Frontal cortex (tissue), 4 donors: ENCODE results near the gene RASGEF1B. TPM values are rescaled to one million over a fixed set of nuclear protein-coding genes. Genes with fewer than 3 reads are reported as not detected.
A peak's percentile ranks its signal among the peaks of the same experiment; 100 is the strongest.

Experiments used
- DNase-seq, 2 donors: peaks; one replicate each; pipeline ENCODE4 v3.0.0; 2012; ENCODE audit warnings: low spot score in 2 of 2
- FAIRE-seq: peaks from 2 replicates; lab custom pipeline; 2012; peaks lifted over from hg19 to GRCh38; lab: Jason Lieb, UNC
- total RNA-seq: library from RNA; depleted of rRNA; stranded (reverse); fragments of >200 nt; gene quantifications from one replicate; pipeline ENCODE4 v1.2.3, GENCODE V29; 2014
- donor health status: control.
- donor health status: control.
- donor health status: control.

RASGEF1B gene
- total RNA-seq, 1 donor from 2014 or later: 48.1 TPM

DNA sequence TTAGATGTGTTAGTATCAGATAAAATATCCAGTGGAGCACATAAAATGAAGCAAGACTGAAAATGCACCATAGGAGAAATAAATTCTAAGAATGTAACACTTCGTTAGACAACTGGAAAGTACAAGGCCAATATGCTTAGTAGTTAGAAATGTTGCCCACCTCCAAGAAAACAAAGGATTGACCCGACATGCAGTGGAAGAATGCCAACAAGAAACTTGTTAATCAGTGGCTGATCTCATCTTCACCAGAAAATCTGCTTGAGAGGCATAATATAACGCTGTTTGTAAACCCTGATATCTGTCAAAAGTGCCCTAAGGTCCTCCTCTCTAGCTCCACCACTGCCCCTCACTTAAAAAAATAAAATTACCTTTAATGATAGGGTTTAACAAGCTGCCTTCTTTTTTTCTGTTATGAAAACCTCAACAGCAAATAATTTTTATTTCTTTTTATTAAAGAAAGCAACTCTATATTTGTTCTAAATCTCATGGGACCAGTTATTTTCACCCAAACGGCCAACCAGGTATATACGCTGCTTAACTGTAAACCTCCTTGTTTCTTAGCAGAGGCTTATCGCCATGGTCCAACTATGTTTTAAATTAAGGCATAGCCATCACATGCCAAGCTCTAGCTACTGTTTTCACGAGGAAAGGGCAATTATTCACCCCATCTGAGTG is 1.8 kb downstream of the RASGEF1B start:
- DNase-seq: no peak
- FAIRE-seq: no peak

GRCh38 chr4:81468678-81469077 is 3.0 kb downstream of the RASGEF1B start:
- FAIRE-seq (no peak), DNase-seq (no peak)

DNA sequence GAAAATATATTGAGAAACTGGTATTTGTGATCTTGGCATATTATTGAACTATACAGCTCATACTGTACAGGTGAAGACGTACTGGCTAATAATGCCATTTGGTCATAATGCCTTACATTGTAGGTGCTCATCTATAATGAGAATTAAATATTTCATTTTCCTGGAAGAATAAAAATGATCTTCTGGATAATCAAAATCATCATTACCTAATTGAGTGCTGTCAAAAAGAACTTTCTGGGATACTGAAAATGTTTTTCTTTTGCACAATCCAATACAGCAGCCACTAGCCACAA is 4.1 kb downstream of the RASGEF1B start:
- no peak for FAIRE-seq

DNA sequence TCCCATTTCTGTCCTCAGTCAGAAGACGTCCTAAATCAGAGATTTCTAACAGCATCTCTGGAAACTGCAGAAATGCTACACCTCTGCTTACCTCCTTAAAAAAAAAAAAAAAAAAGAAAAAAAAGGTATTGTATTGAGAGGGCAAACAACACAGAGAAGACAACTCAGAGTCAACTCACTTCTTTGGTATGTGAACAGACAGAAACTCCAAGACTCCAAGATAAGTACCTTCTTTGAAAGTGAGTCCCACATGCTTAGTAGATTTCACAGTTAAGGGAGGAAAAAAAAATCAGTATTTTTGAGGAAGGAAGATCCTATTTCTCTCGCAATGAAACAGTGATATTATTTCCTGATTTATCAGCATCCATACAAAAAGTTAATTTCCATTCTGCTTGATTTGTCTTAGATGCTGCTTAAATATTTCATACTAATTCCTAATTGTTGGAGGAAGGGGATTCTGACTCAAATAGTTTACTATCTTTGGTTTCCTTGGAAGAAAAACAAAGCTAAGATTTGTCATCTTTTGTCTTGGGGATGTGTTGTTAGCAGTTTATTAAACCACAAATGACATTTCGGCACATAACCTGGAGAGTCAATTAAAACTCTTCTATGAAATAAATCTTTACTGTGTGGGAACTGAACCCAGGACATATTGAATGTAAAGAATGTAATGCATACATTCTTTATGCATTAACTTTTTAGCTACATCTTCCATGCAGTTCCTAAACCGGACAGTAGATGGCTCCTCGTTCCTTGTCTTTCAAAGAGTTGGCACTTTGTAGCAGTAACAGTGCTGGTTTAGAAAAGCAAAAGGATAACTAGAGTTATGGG is 4.7 kb downstream of the RASGEF1B start:
- DNase-seq (peak; percentile 41 to 43), FAIRE-seq (peak; percentile 89)

More for the DNA sequence above, 4.1 kb downstream of the RASGEF1B start:
- DNase-seq: no peak

GRCh38 chr4:81465406-81466340 is 6.0 kb downstream of the RASGEF1B start:
- DNase-seq (no peak), FAIRE-seq (no peak)

- no peak for FAIRE-seq
- no peak for DNase-seq
These were observed 10.9 kb downstream of the RASGEF1B start for GRCh38 chr4:81460834-81461233.

- DNase-seq: no peak
- no peak for FAIRE-seq
These were observed 11.5 kb downstream of the RASGEF1B start for GRCh38 chr4:81460191-81460701.

DNA sequence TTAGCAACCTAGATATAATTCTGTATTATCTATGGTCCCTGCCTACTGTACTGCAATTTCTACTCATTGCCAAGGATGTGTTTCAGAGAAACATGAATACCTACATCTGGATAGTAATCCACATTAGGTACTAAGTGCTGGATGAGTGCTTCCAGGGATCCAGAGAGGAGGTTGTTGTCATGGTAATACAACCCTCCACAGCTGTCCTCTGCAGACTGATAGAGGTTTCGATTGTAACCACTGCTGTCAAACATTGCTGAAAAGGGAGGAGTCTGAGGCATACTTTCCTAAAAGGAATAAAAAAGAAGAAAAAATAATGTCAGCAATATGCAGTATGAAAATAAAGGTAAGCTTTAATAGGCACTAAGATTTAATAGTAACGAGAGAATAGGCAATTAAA is 12.5 kb downstream of the RASGEF1B start:
- no peak for DNase-seq
- no peak for FAIRE-seq

DNA sequence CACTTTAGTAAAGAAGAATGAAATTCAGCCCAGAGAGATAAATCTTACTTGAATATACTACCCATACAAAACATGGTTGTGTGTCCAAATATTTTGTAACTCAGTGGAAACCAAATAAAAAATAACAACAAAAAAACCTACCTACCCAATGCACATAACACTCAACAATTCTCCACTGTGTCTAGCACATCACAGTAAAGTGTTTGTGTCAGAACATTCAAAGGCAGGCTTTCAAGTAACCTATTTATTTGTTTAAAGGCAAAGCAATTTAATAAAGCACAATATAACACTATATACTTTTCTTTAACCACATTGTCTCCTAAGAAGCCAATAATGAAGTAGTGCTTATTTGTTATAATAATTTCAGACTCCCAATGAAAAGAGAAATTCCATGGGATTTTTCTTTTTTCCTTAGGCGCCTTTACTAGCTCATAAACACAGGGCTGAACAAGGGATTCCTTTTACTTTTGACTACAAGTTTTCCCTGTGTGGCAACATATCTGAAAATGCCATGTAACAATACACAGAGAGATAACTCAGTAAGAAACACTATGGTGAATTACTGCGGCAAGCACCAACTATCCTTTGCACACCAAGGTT is 13.7 kb downstream of the RASGEF1B start:
- no peak for DNase-seq
- FAIRE-seq: no peak

DNA sequence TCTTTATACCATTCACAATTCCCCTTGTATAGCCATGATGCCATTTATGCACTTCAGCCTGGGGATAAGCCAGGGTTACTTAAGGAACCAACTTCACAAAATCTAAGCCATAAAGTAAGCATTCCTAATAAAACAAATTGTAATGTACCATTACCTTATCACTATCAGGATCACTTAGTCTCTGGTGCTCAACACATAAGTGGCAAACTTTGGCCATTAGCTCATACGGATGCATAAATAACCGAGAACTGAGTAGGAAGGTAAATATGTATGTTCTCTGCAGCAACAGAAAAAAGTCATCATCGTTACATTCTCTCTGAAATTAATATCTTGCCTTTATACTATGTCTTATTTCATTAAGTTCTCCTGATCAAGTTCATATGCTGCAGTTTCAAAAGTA is 14.4 kb downstream of the RASGEF1B start:
- DNase-seq: no peak
- FAIRE-seq: no peak

GRCh38 chr4:81455897-81456296 is 15.8 kb downstream of the RASGEF1B start:
- DNase-seq: no peak
- FAIRE-seq: no peak

GRCh38 chr4:81454948-81455347 is 16.8 kb downstream of the RASGEF1B start:
- no peak for DNase-seq
- no peak for FAIRE-seq

DNA sequence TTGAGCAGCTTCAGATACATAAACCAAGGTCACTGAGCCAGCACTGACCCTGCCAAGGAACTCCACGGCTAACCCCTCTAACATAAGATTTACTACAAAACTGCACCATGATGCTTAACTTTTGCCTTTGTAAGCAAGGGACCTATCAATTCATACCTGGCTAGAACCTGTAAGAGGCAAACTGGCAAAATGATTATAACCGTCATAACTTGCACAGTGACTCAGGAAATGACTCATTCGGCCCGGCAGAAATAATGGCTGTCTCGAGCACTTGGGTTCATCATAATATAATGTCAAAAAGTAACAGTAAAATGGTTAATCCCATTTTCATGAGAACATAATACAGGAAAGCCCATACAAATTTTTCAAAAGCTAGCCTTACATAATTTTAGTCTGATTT is 17.2 kb downstream of the RASGEF1B start:
- no peak for DNase-seq
- FAIRE-seq: no peak

GRCh38 chr4:81453024-81453423 is 18.7 kb downstream of the RASGEF1B start:
- FAIRE-seq: no peak

GRCh38 chr4:81452452-81453006 is 19.2 kb downstream of the RASGEF1B start:
- FAIRE-seq (no peak), DNase-seq (no peak)

More at GRCh38 chr4:81453024-81453423, 18.7 kb downstream of the RASGEF1B start:
- DNase-seq: no peak

DNA sequence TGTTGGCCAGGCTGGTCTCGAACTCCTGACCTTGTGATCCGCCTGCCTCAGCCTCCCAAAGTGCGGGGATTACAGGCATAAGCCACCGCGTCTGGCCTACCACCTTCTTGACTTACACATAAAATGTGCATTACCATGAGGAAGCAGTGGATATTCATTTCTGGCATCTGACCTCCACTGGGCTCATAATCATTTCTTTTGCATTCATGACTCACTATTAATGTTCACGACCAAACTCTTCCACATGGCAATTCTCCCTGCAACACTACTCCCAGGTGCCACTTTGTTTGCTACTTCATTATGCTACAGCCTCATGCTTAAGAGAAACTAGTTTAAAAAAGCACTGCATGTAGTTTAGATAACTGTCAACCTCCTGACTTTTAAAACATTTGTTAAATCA is 22.7 kb downstream of the RASGEF1B start:
- FAIRE-seq (no peak), DNase-seq (no peak)

DNA sequence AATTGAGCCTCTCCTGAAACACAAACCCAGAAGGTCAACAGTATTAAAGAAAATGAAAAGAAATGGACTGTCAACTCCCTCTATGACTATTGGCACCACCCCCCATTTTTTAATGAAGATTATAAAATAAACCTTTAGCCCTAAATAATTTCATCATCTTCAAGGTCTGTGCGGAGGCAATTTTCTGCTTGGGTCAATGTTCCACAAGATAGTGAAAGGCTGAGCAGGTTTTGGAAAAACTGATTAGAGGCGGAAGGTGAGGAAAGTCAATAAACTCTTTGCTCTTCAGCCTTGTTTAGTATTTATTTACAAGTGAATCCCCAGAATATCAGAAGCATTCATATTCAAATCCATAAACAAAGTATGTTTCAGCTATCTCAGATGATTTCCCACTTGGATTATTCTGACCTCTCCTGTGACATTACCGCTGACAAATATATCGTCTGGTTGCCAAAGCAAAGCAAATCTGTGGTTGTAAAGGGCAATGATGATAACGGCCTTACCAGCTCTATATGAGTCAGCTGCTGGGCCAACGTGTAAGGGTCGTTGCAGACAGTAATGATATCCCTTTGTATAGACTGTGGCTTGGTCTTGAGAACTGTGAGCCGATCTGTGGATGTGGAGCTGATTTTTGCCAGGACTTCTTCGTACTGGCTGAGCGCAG is 24.0 kb downstream of the RASGEF1B start:
- DNase-seq (no peak), FAIRE-seq (no peak)

GRCh38 chr4:81446634-81447033 is 25.1 kb downstream of the RASGEF1B start:
- FAIRE-seq (no peak), DNase-seq (no peak)

DNA sequence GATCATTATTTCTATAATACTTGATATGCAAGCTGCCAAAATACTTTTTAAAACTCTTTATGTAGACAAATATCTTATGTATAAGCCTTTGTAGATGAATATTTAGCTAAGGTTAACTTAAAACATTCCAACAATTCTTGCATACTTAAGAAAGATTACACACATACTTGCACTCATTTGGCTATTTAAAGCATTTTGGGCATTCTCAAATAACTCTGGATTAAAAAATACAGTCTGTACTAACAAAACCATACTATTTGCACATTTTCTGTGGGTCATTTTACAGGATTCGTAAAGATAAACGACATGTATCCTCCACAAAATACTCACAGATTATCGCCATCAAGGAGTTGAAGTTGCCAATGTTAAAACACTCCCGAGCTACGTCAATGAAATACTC is 26.5 kb downstream of the RASGEF1B start:
- FAIRE-seq: no peak
- no peak for DNase-seq
